GM21717 (cell line): ENCODE measurements around the gene ANKS1B.
"Not testable (repeated sequence)": the region's sequence is repeated elsewhere in the genome, so short reads cannot be mapped to it uniquely, and the experiment has no call there.

Experiments
- ATAC-seq: cut with Tn5 transposase; IDR thresholded peaks from one replicate; pipeline ENCODE4 v1.9.1; 2021; ENCODE audit warnings: mild to moderate bottlenecking, moderate library complexity; ENCODE audit not compliant: unreplicated experiment

The ANKS1B gene

DNA sequence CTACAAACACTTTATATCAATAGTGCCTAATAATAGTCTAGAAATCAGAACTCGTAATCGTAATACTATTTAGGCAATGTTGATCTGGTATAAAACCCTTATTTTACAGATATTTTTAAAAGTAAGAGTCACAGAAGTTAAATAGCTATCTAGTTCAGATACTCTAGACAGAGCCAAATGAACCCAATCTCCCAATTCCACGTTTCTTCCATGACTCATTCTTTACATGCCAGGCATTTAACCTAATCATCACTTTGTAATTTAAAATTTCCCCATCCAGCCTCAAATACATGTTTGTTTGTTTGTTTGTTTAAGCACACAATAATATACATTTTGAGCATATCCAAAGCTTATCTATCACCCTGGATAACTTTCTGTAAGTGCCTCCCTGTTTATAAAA, 373.6 kb downstream of the ANKS1B start:
- ATAC-seq, result no peak

DNA sequence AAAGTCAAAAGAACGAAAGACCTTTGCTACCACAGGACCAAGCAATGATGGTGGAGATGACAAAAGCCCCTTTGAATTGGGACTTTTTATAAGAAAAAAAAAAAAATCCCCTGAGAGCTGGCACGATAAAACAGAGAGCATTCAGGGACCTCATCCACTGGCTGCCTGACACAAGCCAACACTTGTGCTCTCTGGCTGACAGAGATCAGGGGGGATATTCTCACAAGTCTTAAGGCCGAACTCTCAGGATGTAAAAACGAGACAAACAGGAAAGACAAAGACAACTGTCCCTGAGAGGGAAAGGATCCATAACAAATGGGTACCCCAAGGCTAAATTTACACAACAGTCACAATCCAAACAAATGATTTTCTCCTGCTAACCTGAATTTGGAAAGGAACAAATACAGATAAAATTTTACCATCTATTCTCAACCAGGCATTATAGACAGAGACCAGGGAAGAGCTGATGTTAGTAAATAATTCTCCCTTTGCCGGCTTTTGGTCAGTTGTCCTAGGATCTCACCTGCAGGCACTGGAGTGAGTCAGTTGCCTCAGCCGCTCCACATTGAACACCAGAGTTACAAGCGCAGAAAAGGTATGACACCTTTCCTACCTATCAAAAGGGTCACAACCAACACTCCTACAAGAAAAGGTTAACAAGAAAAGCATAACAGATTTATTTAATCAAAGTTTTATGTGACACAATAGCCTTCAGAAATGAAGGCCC, 375.1 kb downstream of the ANKS1B start:
- no peak for ATAC-seq

DNA sequence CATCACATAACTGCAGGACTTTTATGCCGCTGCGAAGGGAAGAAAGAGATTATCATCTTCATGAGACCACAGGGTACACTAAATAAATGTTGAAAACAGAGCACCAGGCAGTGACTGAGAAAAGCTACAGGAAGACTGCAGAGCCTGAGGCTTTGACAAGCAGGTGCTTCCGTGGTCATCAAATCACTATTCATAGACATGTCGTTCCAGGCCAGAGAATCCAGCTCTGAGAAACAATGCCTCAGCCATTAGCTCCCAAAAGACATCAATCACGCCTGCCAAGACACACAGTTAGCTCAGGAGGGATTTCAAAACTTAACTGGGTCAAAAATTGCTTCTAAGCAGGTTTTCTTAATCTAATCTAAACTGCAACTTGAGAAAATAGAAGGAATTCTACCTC, 384.3 kb downstream of the ANKS1B start:
- ATAC-seq, result peak; percentile 49

DNA sequence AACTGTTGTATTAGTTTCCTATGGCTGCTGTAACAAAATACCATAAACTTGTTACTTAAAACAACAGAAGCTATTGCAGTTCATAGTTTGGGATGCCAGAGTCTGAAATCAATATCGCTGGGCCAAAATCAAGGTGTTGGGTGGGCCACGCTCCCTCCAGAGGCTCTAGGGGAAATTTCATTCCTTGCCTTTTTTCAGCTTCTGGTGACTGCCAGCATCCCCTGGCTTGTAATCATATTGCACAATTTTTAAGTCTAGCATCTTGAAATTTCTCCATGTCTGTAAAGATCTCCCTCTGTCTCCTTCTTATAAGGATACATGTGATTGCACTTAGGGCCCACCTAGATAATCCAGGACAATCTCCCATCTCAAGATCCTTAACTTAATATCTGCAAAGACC, 386.0 kb downstream of the ANKS1B start:
- no peak for ATAC-seq

DNA sequence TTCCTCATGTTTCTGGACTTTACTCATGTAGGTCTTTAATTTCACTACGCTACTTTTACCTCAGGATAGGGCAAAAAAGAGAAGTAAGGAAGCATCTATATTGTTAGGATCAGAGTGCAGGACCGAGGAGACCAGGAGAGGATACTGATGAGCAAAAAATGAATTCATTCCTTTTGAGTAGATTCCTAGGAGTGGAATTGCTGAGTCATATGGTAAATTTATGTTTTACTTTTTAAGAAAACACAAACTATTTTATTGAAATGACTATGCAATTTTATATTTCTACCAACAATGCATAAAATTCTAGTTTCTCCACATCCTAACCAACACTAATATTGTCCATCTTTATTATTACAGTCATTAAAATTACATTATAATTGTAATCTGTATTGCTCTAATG, 388.0 kb downstream of the ANKS1B start:
- ATAC-seq, result no peak

- ATAC-seq, result not testable (repeated sequence)
These were observed 407.6 kb downstream of the ANKS1B start for GRCh38 chr12:99577125-99577524.

DNA sequence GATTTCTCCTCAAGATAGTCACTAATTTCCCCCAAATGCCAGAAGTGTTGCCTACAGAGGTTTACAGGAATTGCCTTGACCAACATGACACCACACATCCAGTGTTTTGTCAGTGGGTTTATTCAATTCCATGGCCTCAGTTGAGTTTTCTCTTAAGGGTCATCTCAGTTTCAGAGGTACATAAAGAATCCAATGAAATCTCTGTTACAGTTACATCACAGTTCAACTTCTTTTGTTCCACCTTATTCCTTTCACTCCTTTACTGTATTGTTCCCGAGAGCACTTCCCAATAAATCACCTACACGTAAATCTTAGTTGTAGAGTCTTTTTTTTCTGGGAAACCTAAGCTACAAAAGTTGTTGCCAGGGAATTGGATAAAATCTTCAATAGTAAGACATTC, 410.8 kb downstream of the ANKS1B start:
- no peak for ATAC-seq

DNA sequence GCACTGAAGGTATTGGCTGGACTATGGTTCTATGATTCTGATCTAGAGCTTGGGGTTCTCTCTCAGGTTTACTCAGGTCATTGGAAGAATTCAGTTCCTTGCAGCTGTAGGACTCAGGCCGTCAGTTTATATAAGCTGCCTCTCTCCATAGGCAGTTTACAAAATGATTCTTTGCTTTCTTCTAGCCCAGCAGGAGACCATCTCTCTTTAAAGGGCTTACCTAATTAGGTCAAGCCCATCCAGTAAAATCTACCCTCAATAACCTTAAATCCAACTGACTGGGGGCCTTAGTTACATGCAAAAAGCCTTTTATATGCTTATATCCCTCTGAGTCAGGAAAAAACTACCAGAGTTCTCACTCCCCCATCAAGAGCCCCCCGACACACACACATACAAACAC, 417.7 kb downstream of the ANKS1B start:
- no peak for ATAC-seq

- no peak for ATAC-seq
These were observed 426.6 kb downstream of the ANKS1B start for GRCh38 chr12:99558109-99558508.

DNA sequence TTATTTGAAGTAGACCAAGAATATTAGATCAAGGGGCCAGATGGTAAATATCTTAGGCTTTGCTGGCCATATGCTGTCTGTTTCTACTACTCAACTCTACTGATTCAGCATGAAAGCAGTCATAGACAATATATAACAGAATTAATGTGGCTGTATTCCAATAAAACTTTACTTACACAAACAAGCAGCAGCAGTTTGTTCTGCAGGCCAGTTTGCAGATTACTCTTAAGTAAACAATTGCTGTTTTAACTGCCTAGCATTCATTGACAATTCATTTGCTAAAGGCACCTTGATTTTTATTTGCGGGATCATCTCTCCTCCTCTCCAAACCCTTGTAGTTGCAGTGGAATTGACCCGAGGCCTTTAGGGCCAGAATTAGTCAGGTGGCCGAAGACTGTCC, 431.3 kb downstream of the ANKS1B start:
- ATAC-seq, result no peak

DNA sequence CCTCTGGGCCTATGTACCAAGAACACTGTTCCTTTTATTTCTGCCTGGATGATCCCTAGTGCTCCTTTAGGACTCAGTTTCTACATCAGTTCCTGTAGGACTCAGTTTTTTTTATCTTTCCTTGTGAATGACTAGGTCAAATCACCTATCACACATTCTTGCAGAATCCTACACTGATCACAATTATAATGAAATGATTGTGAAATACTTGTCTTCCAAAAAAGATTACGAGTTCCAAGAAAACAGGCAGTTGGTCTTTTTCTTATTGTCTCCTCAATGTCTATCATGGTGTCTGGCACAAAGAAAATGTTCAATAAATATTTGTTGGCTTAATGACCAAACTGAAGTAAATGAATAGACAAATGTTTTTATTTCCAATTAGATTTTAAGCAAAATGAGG, 432.7 kb downstream of the ANKS1B start:
- no peak for ATAC-seq

DNA sequence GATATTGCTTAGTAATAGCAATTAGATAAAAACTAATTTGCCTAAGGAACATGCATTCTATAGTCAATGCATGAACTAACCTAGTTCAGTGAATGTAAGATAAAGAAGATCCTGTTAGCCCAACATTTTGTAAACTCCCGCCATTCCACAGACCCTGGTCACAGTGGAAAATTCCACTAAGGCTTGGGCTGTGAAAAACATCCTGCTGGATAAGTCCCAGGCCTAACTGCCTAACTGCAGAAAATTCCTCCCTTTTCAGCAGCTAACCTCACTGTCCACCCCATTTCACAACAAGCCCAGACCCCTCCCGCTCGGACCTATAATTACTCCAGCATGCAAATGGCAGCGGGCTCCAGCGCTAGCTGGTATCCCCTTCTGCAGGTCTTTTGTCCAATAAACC, 435.1 kb downstream of the ANKS1B start:
- ATAC-seq, result no peak

GRCh38 chr12:99549196-99549595, 435.5 kb downstream of the ANKS1B start:
- no peak for ATAC-seq

DNA sequence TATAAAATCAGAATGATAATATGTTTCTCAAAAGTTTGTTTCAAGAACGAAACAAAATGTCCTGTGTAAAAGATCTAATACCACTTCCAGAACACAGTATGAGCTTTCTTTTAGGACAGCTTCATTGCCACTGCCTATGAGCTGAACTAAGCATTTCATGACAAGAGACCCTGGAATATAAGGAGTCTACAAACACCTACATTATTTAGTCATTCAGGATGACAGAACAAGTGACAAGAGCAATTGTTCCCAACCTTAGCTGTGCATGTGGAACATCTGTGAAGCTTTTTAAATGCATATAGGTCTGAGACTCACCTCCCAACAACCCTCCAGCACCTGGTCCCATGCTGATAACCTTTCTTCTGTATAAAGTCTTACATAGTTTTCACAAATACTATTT, 440.3 kb downstream of the ANKS1B start:
- no peak for ATAC-seq

DNA sequence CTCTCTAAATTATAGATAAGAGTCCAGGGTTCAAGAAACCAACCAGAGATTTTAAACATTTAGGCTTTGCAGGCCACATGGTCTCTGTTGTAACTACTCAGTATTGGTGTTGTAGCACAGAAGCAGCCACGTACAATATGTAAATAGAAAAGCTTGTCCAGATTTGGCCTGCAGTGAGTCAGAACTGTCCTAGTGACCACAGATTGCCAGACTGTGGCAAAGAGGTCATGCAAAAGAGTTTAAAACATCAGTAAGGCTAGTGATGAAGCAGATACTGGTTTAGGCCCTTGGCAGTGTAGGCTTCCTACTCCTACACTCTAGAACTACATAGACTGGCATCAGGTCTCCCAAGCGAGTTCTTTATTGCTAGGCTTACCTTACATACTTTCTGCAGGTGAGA, 454.8 kb downstream of the ANKS1B start:
- ATAC-seq, result peak; percentile 85

- no peak for ATAC-seq
These were observed 456.3 kb downstream of the ANKS1B start for GRCh38 chr12:99528478-99528877.

- ATAC-seq, result no peak
These were observed 460.9 kb downstream of the ANKS1B start for GRCh38 chr12:99523853-99524252.

- no peak for ATAC-seq
These were observed 462.3 kb downstream of the ANKS1B start for GRCh38 chr12:99522456-99522855.

GRCh38 chr12:99521664-99522063, 463.1 kb downstream of the ANKS1B start:
- ATAC-seq, result no peak

DNA sequence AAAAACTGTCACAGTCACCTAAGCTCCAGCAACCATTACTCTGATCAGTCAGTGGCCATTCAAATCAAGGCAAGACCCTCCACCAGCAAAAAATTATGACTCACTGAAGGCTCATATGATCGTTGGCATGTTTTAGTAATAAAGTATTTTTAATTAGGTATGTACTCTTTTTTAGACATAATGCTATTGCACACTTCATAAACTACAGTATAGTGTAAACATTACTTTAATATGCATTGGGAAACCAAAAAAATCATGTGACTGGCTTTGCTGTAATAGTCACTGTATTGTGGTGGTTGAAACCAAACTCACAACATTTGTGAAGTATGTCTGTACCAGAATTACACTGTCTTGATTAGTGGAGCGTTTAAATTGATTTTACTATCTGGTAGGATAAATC, 471.7 kb downstream of the ANKS1B start:
- no peak for ATAC-seq

DNA sequence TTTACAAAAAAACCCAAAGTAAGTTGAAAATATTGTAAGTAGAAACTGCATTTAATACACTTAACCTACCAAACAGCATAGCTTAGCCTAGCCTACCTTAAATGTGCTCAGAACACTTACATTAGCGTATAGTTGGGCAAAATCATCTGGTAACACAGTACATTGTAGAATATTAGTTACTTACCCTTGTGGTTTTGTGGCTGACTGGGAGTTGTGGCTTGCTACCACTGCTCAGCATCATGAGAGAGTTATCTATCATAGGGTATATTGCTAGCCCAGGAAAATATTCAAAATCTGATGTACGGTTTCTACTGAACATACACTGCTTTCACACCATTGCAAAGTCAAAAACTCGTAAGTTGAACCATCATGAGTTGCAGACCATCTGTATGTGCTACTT, 478.9 kb downstream of the ANKS1B start:
- ATAC-seq, result no peak

- ATAC-seq, result no peak
These were observed 486.0 kb downstream of the ANKS1B start for GRCh38 chr12:99498756-99499155.

GRCh38 chr12:99495799-99496198, 488.9 kb downstream of the ANKS1B start:
- ATAC-seq, result no peak
